ENCODE data around the gene MAP3K4. TPM values are rescaled to one million over a fixed set of nuclear protein-coding genes. Genes with fewer than 3 reads are reported as not detected.

Gene MAP3K4
- total and polyA plus RNA-seq, 2 of the 4 experiments (the other 2 are of a cell fraction): 11.5 to 20.4 TPM

DNA sequence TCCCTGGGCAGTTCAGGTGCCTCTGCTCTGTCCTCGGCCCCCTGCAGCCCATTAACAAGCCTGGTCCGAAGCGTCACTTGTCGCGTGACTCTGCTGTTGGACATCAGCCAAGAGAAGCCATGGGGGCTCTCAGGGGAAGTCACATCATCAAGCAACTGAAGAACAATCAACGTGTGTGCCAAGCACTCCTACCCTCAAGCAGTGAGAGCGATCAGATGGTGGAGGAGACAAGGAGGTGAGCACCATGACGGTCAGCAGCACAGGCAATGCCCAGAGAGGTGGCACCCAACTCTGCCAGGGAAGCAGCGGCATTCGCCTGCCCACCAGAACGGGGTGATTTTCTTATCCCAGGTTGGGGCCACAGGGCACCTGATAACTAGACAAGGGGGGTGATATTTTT lies 149.6 kb downstream of the MAP3K4 start:
- H3K27me3 ChIP-seq (ENCODE audit: control insufficient read depth, insufficient read depth, low read length): no peaks in the 10 kb centered on the region
- H4K20me1 ChIP-seq (ENCODE audit: insufficient read depth, low read length): no peaks in the 10 kb centered on the region; the same call in 1 of the 2 replicates
- no peak overlapping the region for H3K56ac ChIP-seq (ENCODE audit: extremely low read depth, insufficient read depth, low read length)
- H3K9me3 ChIP-seq (ENCODE audit: control insufficient read depth, insufficient read depth, low read length): no peaks in the 10 kb centered on the region
- no peaks in the 10 kb centered on the region for H3K79me1 ChIP-seq (ENCODE audit: low read depth in 1 of 2, low read length in 2 of 2)
- H2AK5ac ChIP-seq (ENCODE audit: low read depth, low read length): no peak overlapping the region
- peak overlapping the region; percentile 18 for H2AFZ ChIP-seq (replicated peaks; ENCODE audit: low read length, poor library complexity)
- H2BK20ac ChIP-seq (ENCODE audit: low read depth, low read length): no peak overlapping the region
- CTCF ChIA-PET: interaction anchor here (0.7 to 1.1 kb wide), 2 partner anchors 114 to 230 kb away, joined by 3 read pairs; no protein-coding TSS in a partner anchor
- 80% methylated on average over 1 of the region's 11 CpGs; no CpG with 5 or more reads in 1 of the 2 experiments for WGBS, 2 experiments (ENCODE audit: extremely low coverage in 2 of 2, insufficient read length in 1 of 2)
- in situ Hi-C loops (cut with MboI; ENCODE audit: low sequenced_read_pairs): loop anchor here (10.0 kb wide), 1 partner anchor 234 kb away; no protein-coding TSS in a partner anchor
- no peak overlapping the region for H3K9ac ChIP-seq (ENCODE audit: low read depth, low read length)
- no peak overlapping the region for H3K18ac ChIP-seq (ENCODE audit: low read depth, low read length)
- POLR2A ChIA-PET (ENCODE audit: unreplicated experiment): no interaction called here
- H3K14ac ChIP-seq (replicated peaks; ENCODE audit: low read depth, low read length): no peak overlapping the region
- H2BK5ac ChIP-seq (ENCODE audit: low read depth, low read length, poor library complexity, severe bottlenecking): no peak overlapping the region
- H4K5ac ChIP-seq (ENCODE audit: low read depth, low read length): no peak overlapping the region
- no peak for ATAC-seq (ENCODE audit: low read depth)
- no peak overlapping the region for H3K4me2 ChIP-seq (ENCODE audit: low read depth, low read length)
- no peak for DNase-seq
- intact Hi-C loops (cut with micrococcal nuclease): no loop called here
- H3K36me3 ChIP-seq (ENCODE audit: control insufficient read depth, insufficient read depth, low read length): peaks cover 11% of the 10 kb centered on the region
- no peak overlapping the region for H4K8ac ChIP-seq (ENCODE audit: low read depth in 2 of 2, low read length in 2 of 2)
- no peak overlapping the region for H3K4me3 ChIP-seq (ENCODE audit: insufficient read depth, low read depth, low read length)
- TF ChIP-seq CEBPB (IDR thresholded peaks at IDR 0.05; ENCODE audit: low read depth, low read length): no peak
- TF ChIP-seq NFE2L2 (IDR thresholded peaks at IDR 0.05; ENCODE audit: low read depth, low read length): no peak
- TF ChIP-seq CHD1 (IDR thresholded peaks at IDR 0.05; ENCODE audit: low read depth, low read length): no peak
- TF ChIP-seq, protein P1, sequence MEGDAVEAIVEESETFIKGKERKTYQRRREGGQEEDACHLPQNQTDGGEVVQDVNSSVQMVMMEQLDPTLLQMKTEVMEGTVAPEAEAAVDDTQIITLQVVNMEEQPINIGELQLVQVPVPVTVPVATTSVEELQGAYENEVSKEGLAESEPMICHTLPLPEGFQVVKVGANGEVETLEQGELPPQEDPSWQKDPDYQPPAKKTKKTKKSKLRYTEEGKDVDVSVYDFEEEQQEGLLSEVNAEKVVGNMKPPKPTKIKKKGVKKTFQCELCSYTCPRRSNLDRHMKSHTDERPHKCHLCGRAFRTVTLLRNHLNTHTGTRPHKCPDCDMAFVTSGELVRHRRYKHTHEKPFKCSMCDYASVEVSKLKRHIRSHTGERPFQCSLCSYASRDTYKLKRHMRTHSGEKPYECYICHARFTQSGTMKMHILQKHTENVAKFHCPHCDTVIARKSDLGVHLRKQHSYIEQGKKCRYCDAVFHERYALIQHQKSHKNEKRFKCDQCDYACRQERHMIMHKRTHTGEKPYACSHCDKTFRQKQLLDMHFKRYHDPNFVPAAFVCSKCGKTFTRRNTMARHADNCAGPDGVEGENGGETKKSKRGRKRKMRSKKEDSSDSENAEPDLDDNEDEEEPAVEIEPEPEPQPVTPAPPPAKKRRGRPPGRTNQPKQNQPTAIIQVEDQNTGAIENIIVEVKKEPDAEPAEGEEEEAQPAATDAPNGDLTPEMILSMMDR (conservative IDR thresholded peaks at IDR 0.05; ENCODE audit: low read depth, low read length): no peak
- TF ChIP-seq RAD21 (IDR thresholded peaks at IDR 0.05; ENCODE audit: low read length): no peak
- TF ChIP-seq FOS (IDR thresholded peaks at IDR 0.05; ENCODE audit: low read depth, low read length): no peak
- TF ChIP-seq RFX5 (IDR thresholded peaks at IDR 0.05; ENCODE audit: low read depth, low read length): no peak
- TF ChIP-seq, protein P2, sequence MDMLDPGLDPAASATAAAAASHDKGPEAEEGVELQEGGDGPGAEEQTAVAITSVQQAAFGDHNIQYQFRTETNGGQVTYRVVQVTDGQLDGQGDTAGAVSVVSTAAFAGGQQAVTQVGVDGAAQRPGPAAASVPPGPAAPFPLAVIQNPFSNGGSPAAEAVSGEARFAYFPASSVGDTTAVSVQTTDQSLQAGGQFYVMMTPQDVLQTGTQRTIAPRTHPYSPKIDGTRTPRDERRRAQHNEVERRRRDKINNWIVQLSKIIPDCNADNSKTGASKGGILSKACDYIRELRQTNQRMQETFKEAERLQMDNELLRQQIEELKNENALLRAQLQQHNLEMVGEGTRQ (IDR thresholded peaks at IDR 0.05; ENCODE audit: low read depth, low read length): no peak
- H3K23ac ChIP-seq (ENCODE audit: low read depth, low read length): no peak overlapping the region
- no peak overlapping the region for H2AK9ac ChIP-seq (replicated peaks; ENCODE audit: low read depth, low read length, poor library complexity)
- no peak overlapping the region for H2BK120ac ChIP-seq (ENCODE audit: low read depth, low read length)
- peaks cover 9% of the 10 kb centered on the region; the same call in 1 of the 2 replicates for H3K9me1 ChIP-seq (ENCODE audit: insufficient read depth, low read length)
- H3K4me1 ChIP-seq (ENCODE audit: control insufficient read depth, insufficient read depth, low read length): 0 out of 2 replicates have a peak, but pooled peaks cover 1% of the 10 kb centered on the region
- no peak overlapping the region for H3K4ac ChIP-seq (ENCODE audit: low read depth, low read length)
- dilution Hi-C loops (cut with HindIII; ENCODE audit: low sequenced_read_pairs, unreplicated experiment): no loop called here
- no peak overlapping the region for H2BK15ac ChIP-seq (ENCODE audit: low read depth, low read length)
- no TSS peak for BruUV-seq (replicated peaks)
- H4K91ac ChIP-seq (ENCODE audit: insufficient read depth, low read depth, low read length): no peak overlapping the region
- no peak overlapping the region for H3K27ac ChIP-seq (ENCODE audit: insufficient read depth, low read length)
